ENCODE data around the gene FCHSD2. TPM values are rescaled to one million over a fixed set of nuclear protein-coding genes. Genes with fewer than 3 reads are reported as not detected.

The FCHSD2 gene
- total RNA-seq, 4 donors from 2014 or later = 5.7 to 16.8 (median 7.9) TPM

DNA sequence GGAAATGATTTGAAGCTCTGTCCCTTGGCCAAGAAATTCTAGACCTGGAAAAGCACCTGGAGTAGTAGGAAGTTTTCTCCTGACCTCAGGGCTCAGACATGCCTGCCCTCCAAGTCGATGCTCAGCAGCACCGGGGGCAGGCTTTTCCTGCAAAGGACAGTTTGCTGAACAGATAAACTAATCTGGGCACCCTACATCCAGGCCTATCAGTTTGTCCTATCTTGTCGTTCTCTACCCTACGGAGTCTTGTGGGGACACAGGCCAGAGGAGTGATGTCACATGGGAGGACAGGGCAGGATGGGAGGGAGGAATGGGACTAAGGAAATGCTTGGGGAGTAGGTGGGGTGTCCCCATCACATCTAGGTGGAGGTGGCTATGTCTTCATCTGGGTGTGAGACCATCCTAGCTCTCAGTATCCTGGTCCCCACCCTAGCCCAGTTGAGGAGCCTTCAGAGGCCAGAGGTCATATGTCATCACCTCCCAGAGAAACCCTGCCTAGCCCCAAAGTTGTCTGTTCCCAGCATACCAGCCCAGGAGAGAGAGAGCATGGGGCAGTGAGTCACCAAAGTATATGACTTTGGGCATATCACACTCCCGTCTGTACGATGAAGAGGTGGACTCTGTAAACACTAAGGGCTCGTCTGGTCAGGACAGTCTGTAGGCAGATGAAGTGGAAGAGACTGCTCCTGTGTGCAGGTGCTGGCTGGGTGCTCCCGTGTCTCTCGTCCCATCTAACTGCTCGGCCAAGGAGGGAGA lies 18.1 kb upstream of the FCHSD2 start:
- H3K4me1 ChIP-seq = peaks cover 5% of the 10 kb centered on the region
- 85% methylated on average over 10 of the region's 10 CpGs for WGBS

DNA sequence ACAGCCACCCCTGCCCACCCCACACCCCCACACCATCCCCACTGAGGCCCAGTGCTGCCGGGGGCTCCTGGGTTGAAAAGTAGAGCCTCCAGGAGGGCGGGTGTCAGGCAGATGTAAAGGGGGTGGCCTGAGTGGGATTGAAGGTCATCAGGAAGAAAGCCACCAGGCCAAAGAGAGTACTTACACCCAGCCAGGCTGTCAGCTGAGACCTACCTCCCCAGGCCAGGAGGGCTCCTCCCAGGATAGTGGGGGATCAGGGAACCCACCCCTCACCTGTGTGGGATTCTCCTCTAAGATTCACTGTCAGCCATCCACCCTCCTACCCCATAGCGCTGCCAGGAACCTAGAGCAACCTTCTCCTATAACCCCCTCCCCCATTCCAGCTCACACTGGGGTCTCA lies 17.2 kb upstream of the FCHSD2 start:
- 93% methylated on average over 3 of the region's 3 CpGs for WGBS
- no peak overlapping the region for H3K4me3 ChIP-seq
- TF ChIP-seq EP300 (IDR thresholded peaks at IDR 0.05) (no peak), POLR2A (IDR thresholded peaks at IDR 0.05) (no peak), POLR2AphosphoS5 (IDR thresholded peaks at IDR 0.05) (no peak)
- TF ChIP-seq, protein P1, sequence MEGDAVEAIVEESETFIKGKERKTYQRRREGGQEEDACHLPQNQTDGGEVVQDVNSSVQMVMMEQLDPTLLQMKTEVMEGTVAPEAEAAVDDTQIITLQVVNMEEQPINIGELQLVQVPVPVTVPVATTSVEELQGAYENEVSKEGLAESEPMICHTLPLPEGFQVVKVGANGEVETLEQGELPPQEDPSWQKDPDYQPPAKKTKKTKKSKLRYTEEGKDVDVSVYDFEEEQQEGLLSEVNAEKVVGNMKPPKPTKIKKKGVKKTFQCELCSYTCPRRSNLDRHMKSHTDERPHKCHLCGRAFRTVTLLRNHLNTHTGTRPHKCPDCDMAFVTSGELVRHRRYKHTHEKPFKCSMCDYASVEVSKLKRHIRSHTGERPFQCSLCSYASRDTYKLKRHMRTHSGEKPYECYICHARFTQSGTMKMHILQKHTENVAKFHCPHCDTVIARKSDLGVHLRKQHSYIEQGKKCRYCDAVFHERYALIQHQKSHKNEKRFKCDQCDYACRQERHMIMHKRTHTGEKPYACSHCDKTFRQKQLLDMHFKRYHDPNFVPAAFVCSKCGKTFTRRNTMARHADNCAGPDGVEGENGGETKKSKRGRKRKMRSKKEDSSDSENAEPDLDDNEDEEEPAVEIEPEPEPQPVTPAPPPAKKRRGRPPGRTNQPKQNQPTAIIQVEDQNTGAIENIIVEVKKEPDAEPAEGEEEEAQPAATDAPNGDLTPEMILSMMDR (IDR thresholded peaks at IDR 0.05) = no peak
- no peaks in the 10 kb centered on the region for H3K36me3 ChIP-seq
- peaks cover 3% of the 10 kb centered on the region for H3K4me1 ChIP-seq
- DNase-seq (ENCODE audit: low spot score in 2 of 2) = peak; percentile 26 to 33
- no peaks in the 10 kb centered on the region for H3K27me3 ChIP-seq
- H3K27ac ChIP-seq = no peak overlapping the region
- no peaks in the 10 kb centered on the region for H3K9me3 ChIP-seq

More for the DNA sequence above, 18.1 kb upstream of the FCHSD2 start:
- no peak overlapping the region for H3K4me3 ChIP-seq
- H3K9me3 ChIP-seq = no peaks in the 10 kb centered on the region
- H3K27ac ChIP-seq = no peak overlapping the region
- DNase-seq (ENCODE audit: low spot score in 2 of 2) = peak; percentile 40 to 41
- H3K36me3 ChIP-seq = no peaks in the 10 kb centered on the region
- no peak for TF ChIP-seq EP300 (IDR thresholded peaks at IDR 0.05)
- TF ChIP-seq, protein P1 (IDR thresholded peaks at IDR 0.05) = no peak
- H3K27me3 ChIP-seq = no peaks in the 10 kb centered on the region

DNA sequence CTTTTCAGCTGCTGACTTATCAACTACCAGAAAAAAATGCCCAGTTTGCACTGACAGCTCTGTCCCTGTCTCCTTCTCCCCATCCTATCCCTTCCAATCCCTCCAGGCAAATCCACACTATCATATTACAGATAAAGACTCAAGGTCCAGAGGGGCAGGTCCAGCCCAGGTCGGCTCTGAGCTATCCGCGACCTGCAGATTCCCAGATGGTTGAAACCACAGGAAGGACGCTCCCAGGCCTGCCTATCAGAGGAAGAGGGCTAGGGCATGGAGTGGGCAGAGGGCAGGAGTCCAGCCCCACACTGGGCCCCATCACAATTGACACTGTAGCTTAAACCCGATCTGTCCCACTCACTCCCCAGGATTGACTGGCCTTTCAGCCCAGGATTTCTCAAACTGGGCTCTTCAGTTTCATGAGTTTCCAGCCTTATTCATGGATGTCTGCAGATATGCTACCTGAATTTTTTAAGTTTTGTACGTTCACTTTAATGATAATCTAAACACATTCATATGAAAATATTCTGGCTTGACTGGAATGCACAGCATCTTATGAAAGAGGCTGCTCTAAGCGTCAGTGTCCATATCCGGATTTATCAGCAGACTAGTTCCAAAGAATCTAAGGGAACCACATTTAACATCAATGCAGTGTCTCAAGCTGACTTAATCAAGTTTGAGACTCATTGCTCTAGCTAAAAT lies 16.4 kb upstream of the FCHSD2 start:
- Histone ChIP-seq H3K4me3 (no peak overlapping the region), H3K9me3 (no peaks in the 10 kb centered on the region), H3K27me3 (no peaks in the 10 kb centered on the region), H3K27ac (no peak overlapping the region), H3K4me1 (peaks cover under 1% of the 10 kb centered on the region), H3K36me3 (no peaks in the 10 kb centered on the region)
- TF ChIP-seq, protein P1 (IDR thresholded peaks at IDR 0.05) = no peak
- no peak for TF ChIP-seq POLR2AphosphoS5 (IDR thresholded peaks at IDR 0.05)
- TF ChIP-seq POLR2A (IDR thresholded peaks at IDR 0.05) = no peak
- TF ChIP-seq EP300 (IDR thresholded peaks at IDR 0.05) = no peak
- 73% methylated on average over 8 of the region's 8 CpGs for whole genome bisulfite sequencing
- peak in 1 of 2 donors; percentile 40 for DNase-seq (ENCODE audit: low spot score in 2 of 2)

DNA sequence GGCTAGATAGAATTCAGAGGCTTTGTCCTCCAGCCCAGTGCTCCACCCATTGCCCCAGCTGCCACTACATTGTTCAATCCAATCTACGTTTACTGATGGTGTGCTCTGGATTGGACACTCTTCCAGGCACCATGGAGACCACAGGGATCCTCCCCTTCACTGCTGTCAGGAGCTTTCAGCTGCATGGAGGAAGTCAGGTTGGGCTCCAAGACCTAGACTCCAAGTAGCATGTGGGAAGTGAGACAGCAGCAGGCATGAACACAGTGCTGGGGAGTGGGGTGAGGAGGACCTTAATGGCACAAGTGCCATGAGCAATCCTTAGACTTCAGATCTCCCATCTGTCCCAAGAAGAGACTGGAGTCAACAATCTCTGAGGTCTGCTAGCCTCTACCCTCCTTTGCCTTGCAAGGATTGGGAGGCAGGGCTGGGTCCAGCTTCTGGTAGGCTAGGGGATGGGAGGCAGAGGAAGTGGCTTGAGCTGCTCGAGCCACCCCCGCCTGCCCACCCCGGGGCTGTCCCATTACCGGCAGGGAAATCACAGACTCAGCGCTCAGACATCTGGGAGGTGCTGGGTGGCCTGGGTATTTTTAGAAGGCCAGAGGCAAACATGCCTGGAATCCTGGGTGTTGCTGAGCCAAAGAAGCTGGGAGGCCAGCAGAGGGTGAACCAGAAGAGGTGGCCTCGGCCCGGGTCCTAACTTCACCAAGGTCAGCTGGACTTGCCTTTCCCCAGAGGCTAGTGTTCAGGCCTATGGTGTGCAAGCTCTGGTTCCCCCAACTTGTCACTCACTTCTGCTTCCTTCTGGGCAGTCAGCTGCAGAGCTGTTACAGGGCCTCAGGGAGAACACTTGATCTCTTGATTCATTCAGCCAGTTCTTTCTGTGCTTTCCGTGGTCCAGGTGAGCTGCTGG lies 15.2 kb upstream of the FCHSD2 start:
- H3K4me3 ChIP-seq = no peak overlapping the region
- 42% methylated on average over 8 of the region's 9 CpGs for WGBS
- no peaks in the 10 kb centered on the region for H3K4me1 ChIP-seq
- TF ChIP-seq POLR2A (IDR thresholded peaks at IDR 0.05) = no peak
- TF ChIP-seq EP300 (IDR thresholded peaks at IDR 0.05) = no peak
- TF ChIP-seq POLR2AphosphoS5 (IDR thresholded peaks at IDR 0.05) = no peak
- TF ChIP-seq, protein P1 (IDR thresholded peaks at IDR 0.05) = no peak
- H3K27ac ChIP-seq = no peak overlapping the region
- H3K27me3 ChIP-seq = no peaks in the 10 kb centered on the region
- DNase-seq (ENCODE audit: low spot score in 2 of 2) = no peak
- no peaks in the 10 kb centered on the region for H3K9me3 ChIP-seq
- no peaks in the 10 kb centered on the region for H3K36me3 ChIP-seq

All from suprapubic skin (tissue), 4 donors.